Measurements from ENCODE around the gene NANOG. TPM values are rescaled to one million over a fixed set of nuclear protein-coding genes. Genes with fewer than 3 reads are reported as not detected.
"Not testable (repeated sequence)": the region's sequence is repeated elsewhere in the genome, so short reads cannot be mapped to it uniquely, and the experiment has no call there.

The NANOG gene
- total RNA-seq, result under 1 TPM in 2 of 4 donors, not detected in 2; 0.16 to 0.41 TPM

GRCh38 chr12:7788884-7789528 lies at the start of gene NANOG:
Gene NANOG (plus strand): TSS chr12:7789402. CDS start chr12:7789615, 213 bp downstream.
- WGBS, 2 donors (ENCODE audit: low coverage in 1 of 2), result 67 to 73% methylated on average over 8 to 13 of the region's 13 CpGs
- H3K27me3 ChIP-seq; H3K36me3 ChIP-seq; H3K27ac ChIP-seq; H3K4me1 ChIP-seq; intact Hi-C loops (cut with DNase I; ENCODE audit: low total_unique reads); H3K9me3 ChIP-seq; in situ Hi-C loops (cut with MboI; ENCODE audit: low pct_ligation_motif_present in 1 of 4, low pct_unique_long_range_greater_than_20kb in 1 of 4, low sequenced_read_pairs in 3 of 4); DNase-seq; H3K4me3 ChIP-seq: not testable (repeated sequence)

GRCh38 chr12:7747246-7747645 lies 42.0 kb upstream of the NANOG start, which contains the start of gene CLEC4C:
Gene CLEC4C (minus strand): TSS chr12:7747375. CDS start chr12:7747348, 27 bp downstream.
- no peak for TF ChIP-seq POLR2AphosphoS5 (IDR thresholded peaks at IDR 0.05)
- no peak for TF ChIP-seq POLR2A (IDR thresholded peaks at IDR 0.05)
- no peak for TF ChIP-seq EP300 (IDR thresholded peaks at IDR 0.05; ENCODE audit: low read depth)
- no peak for TF ChIP-seq CTCF (IDR thresholded peaks at IDR 0.05)
- in situ Hi-C loops (cut with MboI; ENCODE audit: low pct_ligation_motif_present in 1 of 4, low pct_unique_long_range_greater_than_20kb in 1 of 4, low sequenced_read_pairs in 3 of 4), result no loop called here

GRCh38 chr12:7748852-7749251 lies 40.4 kb upstream of the NANOG start:
- DNase-seq, result no peak
- Histone ChIP-seq H3K4me3 (no peak overlapping the region), H3K27me3 (no peaks in the 10 kb centered on the region), H3K9me3 (no peaks in the 10 kb centered on the region), H3K36me3 (no peaks in the 10 kb centered on the region), H3K4me1 (no peaks in the 10 kb centered on the region), H3K27ac (no peak overlapping the region)
- no peak for TF ChIP-seq CTCF (IDR thresholded peaks at IDR 0.05)
- no peak for TF ChIP-seq EP300 (IDR thresholded peaks at IDR 0.05; ENCODE audit: low read depth)
- TF ChIP-seq POLR2AphosphoS5 (IDR thresholded peaks at IDR 0.05), result no peak
- no peak for TF ChIP-seq POLR2A (IDR thresholded peaks at IDR 0.05)
- WGBS, 2 donors (ENCODE audit: low coverage in 1 of 2), result 49 to 65% methylated on average over 2 to 4 of the region's 4 CpGs
- in situ Hi-C loops (cut with MboI; ENCODE audit: low pct_ligation_motif_present in 1 of 4, low pct_unique_long_range_greater_than_20kb in 1 of 4, low sequenced_read_pairs in 3 of 4), result no loop called here
- intact Hi-C loops (cut with DNase I; ENCODE audit: low total_unique reads), result no loop called here

More at GRCh38 chr12:7747246-7747645, 42.0 kb upstream of the NANOG start, which contains the start of gene CLEC4C:
- H3K27ac ChIP-seq, result no peak within 1 kb of the TSS
- WGBS, 2 donors (ENCODE audit: low coverage in 1 of 2), result 68 to 71% methylated on average over 4 to 5 of the region's 5 CpGs
- no peaks in the 10 kb centered on the region for H3K4me1 ChIP-seq
- intact Hi-C loops (cut with DNase I; ENCODE audit: low total_unique reads), result no loop called here
- no peaks in the 10 kb centered on the region for H3K36me3 ChIP-seq
- H3K9me3 ChIP-seq, result no peaks in the 10 kb centered on the region
- H3K4me3 ChIP-seq, result no peak within 1 kb of the TSS
- DNase-seq, result no peak
- no peaks in the 10 kb centered on the region for H3K27me3 ChIP-seq

- Histone ChIP-seq H3K9me3 (no peaks in the 10 kb centered on the region), H3K27me3 (no peaks in the 10 kb centered on the region), H3K36me3 (no peaks in the 10 kb centered on the region), H3K4me1 (no peaks in the 10 kb centered on the region), H3K4me3 (no peak overlapping the region), H3K27ac (no peak overlapping the region)
- no peak for DNase-seq
- intact Hi-C loops (cut with DNase I; ENCODE audit: low total_unique reads) (no loop called here), in situ Hi-C loops (cut with MboI; ENCODE audit: low pct_ligation_motif_present in 1 of 4, low pct_unique_long_range_greater_than_20kb in 1 of 4, low sequenced_read_pairs in 3 of 4) (no loop called here)
- TF ChIP-seq EP300 (IDR thresholded peaks at IDR 0.05; ENCODE audit: low read depth) (no peak), POLR2AphosphoS5 (IDR thresholded peaks at IDR 0.05) (no peak), POLR2A (IDR thresholded peaks at IDR 0.05) (no peak), CTCF (IDR thresholded peaks at IDR 0.05) (no peak)
- WGBS, 2 donors (ENCODE audit: low coverage in 1 of 2), result 70 to 79% methylated on average over 8 of the region's 8 CpGs
Measured at GRCh38 chr12:7749442-7749841, 39.8 kb upstream of the NANOG start.

- Histone ChIP-seq H3K36me3 (no peaks in the 10 kb centered on the region), H3K9me3 (no peaks in the 10 kb centered on the region), H3K4me1 (no peaks in the 10 kb centered on the region), H3K27me3 (no peaks in the 10 kb centered on the region), H3K4me3 (no peak overlapping the region), H3K27ac (no peak overlapping the region)
- no peak for DNase-seq
- 84% methylated on average over 6 of the region's 6 CpGs; no CpG with 5 or more reads in 1 of the 2 donors for WGBS, 2 donors (ENCODE audit: low coverage in 1 of 2)
- intact Hi-C loops (cut with DNase I; ENCODE audit: low total_unique reads), result no loop called here
- TF ChIP-seq POLR2A (IDR thresholded peaks at IDR 0.05), result no peak
- no peak for TF ChIP-seq POLR2AphosphoS5 (IDR thresholded peaks at IDR 0.05)
- no peak for TF ChIP-seq EP300 (IDR thresholded peaks at IDR 0.05; ENCODE audit: low read depth)
- no peak for TF ChIP-seq CTCF (IDR thresholded peaks at IDR 0.05)
- in situ Hi-C loops (cut with MboI; ENCODE audit: low pct_ligation_motif_present in 1 of 4, low pct_unique_long_range_greater_than_20kb in 1 of 4, low sequenced_read_pairs in 3 of 4), result no loop called here
Measured at GRCh38 chr12:7750350-7750749, 38.9 kb upstream of the NANOG start.
